HG03097 (cell line): Measurements from ENCODE around the gene CDKAL1.
"Not testable (repeated sequence)": the region's sequence is repeated elsewhere in the genome, so short reads cannot be mapped to it uniquely, and the experiment has no call there.

Experiments
- ATAC-seq: cut with Tn5 transposase; IDR thresholded peaks from one replicate; pipeline ENCODE4 v1.9.1; 2021; ENCODE audit not compliant: unreplicated experiment, low FRiP score

The CDKAL1 gene

GRCh38 chr6:20584100-20584731, 50.0 kb downstream of the CDKAL1 start:
- no peak for ATAC-seq

GRCh38 chr6:20589266-20589665, 55.0 kb downstream of the CDKAL1 start:
- ATAC-seq: no peak

DNA sequence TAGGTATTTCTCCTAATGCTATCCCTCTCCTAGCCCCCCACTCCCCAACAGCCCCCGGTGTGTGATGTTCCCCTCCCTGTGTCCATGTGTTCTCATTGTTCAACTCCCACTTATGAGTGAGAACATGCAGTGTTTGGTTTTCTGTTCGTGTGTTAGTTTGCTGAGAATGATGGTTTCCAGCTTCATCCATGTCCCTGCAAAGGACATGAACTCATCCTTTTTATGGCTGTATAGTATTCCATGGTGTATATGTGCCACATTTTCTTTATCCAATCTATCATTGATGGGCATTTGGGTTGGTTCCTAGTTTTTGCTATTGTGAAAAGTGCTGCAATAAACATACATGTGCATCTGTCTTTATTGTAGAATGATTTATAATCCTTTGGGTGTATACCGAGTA, 56.2 kb downstream of the CDKAL1 start:
- ATAC-seq: not testable (repeated sequence)

DNA sequence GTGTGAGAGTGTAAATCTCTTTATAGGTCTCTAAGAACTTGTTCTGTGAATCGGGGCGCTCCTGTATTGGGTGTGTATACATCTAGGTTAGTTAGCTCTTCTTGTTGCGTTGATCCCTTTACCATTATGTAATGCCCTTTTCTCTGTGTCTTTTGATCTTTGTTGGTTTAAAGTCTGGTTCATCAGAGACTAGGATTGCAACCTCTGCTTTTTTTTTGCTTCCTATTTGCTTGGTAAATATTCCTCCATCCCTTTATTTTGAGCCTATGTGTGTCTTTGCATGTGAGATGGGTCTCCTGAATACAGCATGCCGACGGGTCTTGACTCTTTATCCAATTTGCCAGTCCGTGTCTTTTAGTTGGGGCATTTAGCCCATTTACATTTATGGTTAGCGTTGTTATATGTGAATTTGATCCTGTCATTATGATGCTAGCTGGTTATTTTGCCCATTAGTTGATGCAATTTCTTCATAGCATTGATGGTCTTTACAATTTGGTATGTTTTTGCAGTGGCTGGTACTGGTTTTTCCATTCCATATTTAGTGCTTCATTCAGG, 60.1 kb downstream of the CDKAL1 start:
- not testable (repeated sequence) for ATAC-seq

- ATAC-seq: no peak
Observed at GRCh38 chr6:20599302-20600051, 65.2 kb downstream of the CDKAL1 start.

DNA sequence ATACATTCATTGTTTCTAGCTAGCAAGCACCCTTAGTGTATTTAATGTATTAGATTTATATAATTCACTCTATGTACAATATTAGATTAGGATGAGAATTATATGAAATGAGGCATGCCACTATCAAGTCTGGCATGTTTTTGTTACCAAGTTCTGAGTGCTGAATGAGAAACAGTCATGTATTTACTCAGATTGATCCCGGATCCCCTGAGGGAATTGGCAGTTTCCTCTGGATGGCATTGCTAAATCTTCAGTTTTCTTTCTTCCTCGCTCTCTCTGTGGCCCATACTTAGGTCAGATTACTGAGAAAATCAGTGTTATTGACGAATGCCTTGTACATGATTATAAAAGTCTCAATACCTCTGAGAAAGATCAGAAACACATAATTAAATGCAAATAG, 66.6 kb downstream of the CDKAL1 start:
- ATAC-seq: no peak

DNA sequence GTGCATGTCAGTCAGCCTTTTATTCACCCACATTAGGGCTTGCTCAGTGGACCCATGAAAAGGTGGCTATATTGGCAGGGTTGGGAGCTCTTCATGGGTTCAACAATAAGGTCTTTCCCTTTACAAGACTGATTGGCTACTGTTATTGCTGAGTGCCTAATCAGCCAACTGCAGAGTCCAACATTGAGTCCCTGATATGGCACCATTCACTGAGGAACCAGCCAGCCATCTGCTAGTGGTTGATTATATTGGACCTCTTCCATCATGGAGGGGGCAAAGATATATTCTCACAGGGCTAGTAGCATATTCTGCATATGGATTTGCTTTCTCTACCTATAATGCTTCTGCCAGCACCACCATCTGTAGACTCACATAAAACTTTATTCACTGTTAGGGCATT, 69.9 kb downstream of the CDKAL1 start:
- no peak for ATAC-seq

- no peak for ATAC-seq
Observed at GRCh38 chr6:20605061-20605460, 70.8 kb downstream of the CDKAL1 start.

DNA sequence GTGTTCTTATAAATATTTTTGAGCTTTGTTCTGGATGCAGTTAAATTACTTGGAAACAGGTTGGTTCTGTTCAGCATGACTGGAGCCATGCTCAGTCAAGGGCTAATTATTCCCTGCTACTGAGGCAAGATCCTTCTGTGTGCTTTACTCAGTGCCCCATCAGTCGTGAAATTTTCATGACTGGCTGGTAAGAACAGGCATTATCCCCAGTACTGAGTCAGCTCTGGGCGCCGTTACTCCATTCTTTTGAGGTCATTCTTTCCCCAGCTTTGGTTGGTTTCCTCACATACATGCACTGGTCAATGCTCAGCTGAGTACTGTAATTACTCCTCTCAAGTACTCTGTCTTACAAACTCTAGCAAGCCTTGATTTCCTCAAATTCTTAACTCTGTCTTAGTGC, 71.3 kb downstream of the CDKAL1 start:
- no peak for ATAC-seq

DNA sequence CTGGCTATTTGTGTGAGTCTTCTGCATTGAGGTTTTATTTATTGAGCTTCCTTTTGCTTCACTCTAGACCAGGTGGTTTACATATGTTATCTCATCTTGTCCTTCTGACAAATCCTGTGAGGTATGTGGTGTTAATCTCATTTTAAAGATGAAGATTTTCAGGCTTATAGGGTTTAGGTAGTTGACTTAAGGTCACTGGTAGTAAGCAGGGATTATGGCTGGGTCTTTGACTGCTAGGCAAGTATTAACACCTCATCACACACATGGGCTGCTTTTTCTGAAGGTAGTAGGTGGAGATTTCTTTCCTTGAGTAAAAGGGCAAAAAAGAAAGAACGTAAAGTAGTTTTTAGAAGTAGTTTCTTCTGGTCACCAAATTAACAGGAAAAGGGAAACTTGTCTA, 72.6 kb downstream of the CDKAL1 start:
- ATAC-seq: no peak

GRCh38 chr6:20608356-20608755, 74.1 kb downstream of the CDKAL1 start:
- ATAC-seq: no peak

GRCh38 chr6:20608905-20609304, 74.6 kb downstream of the CDKAL1 start:
- no peak for ATAC-seq

GRCh38 chr6:20609924-20610323, 75.7 kb downstream of the CDKAL1 start:
- not testable (repeated sequence) for ATAC-seq

DNA sequence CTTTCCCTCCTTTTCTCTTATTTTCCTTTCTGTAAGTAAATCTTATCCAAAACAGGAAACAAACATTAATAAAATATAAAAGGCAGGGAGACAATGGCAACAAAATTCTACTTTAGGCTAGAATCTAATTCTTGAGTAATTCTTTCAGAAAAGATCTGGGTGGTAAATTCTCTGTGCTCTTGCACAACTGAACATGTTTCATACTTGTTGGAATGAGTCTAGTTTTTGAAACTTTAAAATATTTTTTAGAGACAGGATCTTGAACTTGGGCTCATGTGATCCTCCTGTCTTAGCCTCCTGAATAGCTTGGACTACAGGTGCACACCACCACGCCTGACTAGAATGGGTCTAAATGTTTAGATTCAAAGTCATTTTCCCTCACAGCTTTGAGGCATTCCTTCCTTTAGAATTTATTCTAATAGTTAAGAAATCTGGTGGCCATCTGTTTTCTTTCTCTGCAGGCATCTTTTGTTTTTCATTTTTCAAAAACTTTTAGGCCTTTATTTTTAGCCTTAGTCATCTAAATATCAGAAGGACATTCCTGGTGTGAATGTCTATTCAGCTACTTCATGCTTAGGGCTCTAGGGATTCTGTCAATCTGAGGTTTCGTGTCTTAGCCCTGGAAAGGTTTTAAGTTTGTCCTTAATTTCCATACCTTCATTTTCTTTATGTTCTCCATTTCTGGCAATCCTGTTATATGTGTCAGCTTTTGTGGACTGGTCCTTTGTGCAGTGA, 76.5 kb downstream of the CDKAL1 start:
- no peak for ATAC-seq

DNA sequence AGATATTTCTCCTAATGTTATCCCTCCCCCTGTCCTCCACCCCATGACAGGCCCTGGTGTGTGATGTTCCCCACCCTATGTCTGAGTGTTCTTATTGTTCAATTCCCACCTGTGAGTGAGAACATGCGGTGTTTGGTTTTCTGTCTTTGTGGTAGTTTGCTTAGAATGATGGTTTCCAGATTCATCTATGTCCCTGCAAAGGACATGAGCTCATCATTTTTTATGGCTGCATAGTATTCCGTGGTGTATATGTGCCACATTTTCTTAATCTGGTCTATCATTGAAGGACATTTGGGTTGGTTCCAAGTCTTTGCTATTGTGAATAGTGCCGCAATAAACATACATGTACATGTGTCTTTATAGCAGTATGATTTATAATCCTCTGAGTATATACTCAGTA, 83.3 kb downstream of the CDKAL1 start:
- not testable (repeated sequence) for ATAC-seq

DNA sequence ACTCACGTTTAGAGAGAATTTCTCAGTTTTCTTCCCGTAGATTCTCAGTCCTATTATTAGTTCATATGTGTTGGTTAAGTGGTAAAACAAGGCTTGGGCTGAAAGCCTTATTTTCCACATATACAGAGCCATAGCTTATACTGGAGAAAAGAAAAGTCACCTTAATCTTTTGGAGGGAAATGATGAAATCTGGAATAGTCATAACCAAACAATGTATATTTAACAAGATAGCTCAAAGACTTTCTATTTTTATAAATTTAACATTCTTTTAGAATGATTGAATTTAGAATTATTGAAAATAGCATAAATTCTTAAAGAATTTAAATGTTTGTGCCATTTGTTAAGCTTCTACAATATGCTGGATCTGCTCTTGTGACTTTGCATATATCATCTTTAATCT, 85.8 kb downstream of the CDKAL1 start:
- no peak for ATAC-seq

DNA sequence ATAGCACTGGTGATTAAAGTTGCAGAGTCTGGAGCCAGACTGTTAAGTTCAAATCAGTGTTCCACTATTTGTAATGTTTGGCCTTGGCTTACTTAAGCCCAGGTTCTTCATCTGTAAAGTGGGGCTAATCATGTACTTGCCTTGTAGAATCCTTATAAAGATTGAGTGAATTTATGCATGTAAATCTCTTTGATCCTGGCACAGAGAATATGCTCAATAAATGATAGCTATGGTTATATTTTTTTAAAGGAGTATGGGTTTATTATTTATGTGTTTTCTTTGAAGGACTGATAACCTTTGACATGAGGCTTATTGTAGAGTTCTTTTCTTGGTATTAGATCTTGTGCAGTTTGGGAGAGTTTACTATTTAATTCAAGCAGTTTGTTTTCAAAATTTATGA, 89.5 kb downstream of the CDKAL1 start:
- no peak for ATAC-seq

GRCh38 chr6:20626165-20626564, 91.9 kb downstream of the CDKAL1 start:
- no peak for ATAC-seq

DNA sequence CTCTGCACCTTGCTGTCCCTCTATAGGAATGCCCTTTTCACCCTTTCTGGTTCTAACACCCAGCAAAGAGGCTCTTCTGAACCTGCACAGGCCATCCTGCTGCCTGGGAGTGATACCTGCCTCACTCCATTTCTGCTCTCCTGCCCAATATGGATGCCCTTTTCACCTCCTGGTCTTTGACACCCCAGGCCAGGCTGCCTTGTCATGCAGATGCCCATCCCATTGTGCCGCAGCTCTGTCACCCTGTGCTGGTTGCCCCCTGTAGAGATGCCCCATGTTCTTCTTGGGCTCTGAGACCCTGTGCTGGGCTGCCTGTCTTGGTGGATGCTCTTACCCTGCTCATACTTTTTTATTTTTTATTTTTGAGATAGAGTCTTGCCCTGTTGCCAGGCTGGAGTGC, 95.3 kb downstream of the CDKAL1 start:
- ATAC-seq: no peak

- ATAC-seq: no peak
Observed at GRCh38 chr6:20630136-20630535, 95.9 kb downstream of the CDKAL1 start.
